H54 (cell line): ENCODE results near the gene SPARC.
"Not testable (repeated sequence)": the region's sequence is repeated elsewhere in the genome, so short reads cannot be mapped to it uniquely, and the experiment has no call there.

Source experiments
- DNase-seq: peaks from one replicate; pipeline ENCODE4 v3.0.0; 2011; ENCODE audit warnings: low spot score, mixed read lengths; ENCODE audit not compliant: insufficient read length
- FAIRE-seq: peaks from 3 replicates; lab custom pipeline; 2011; peaks lifted over from hg19 to GRCh38; lab: Jason Lieb, UNC
- POLR2A ChIP-seq: IDR thresholded peaks from 2 replicates; pipeline ENCODE4 v1.6.1; 2011; ENCODE audit warnings: low read depth, mild to moderate bottlenecking, low read length

The SPARC gene, protein sequence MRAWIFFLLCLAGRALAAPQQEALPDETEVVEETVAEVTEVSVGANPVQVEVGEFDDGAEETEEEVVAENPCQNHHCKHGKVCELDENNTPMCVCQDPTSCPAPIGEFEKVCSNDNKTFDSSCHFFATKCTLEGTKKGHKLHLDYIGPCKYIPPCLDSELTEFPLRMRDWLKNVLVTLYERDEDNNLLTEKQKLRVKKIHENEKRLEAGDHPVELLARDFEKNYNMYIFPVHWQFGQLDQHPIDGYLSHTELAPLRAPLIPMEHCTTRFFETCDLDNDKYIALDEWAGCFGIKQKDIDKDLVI

DNA sequence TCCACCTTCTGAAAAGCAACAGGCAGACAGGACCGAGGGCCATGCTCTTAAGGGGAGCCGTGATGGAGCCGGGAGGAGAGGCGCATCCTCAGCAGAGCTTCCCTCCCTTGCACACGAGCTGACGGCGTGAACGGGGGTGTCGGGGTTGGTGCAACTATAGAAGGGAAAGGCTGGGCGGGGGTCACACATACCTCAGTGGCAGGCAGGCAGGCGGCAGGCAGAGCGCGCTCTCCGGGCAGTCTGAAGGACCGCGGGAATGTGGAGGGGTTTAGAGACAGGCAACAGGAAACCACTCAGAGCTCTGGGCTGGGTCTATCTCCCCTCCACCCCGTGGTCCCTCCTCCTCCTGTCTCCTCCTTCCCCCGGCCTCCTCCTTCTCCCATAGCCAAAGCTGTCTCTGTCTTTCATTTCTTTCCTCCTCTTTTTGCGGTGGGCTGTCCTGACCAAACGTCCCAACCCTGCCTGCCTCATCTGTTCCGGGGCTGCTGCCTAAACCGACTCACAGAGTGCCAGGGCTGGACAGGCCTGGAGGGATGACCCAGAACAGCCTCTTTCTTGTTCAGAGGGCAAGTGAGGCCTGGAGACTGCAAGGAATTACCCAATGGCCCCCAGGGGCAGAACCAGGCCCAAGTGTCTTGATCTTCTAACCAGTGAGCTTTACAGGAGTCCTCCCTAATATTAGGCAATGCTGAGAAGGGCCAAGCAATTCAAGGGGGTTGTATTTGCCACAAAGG is at the start of gene SPARC:
SPARC (minus strand) TSS at position 242 of the 734 bp plus-strand sequence. CDS start 10,727 bp downstream, outside the sequence.
- TF ChIP-seq POLR2A, result peak; percentile 100
- FAIRE-seq (peak; percentile 33), DNase-seq (peak; percentile 68)

DNA sequence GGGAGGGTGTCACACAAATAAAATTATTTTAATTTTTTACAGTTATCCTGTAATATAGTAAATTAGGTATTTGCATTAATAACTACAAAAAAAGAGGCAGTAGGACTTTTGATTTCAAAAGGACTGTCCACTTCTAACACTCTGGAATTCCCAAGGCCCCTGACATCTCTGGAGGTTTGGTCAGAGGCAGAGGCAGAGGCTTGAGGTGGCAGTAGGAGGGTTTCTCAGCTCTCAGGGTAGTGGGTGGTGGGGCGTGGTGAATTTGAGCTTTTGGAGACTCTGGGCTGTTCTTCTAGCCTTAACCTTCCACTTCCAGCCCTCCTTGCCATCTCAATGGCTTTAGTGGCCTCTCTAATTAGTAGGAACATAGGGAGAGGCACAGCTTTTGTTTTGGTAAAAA is 48.9 kb upstream of the SPARC start:
- FAIRE-seq, result no peak
- TF ChIP-seq POLR2A, result no peak

DNA sequence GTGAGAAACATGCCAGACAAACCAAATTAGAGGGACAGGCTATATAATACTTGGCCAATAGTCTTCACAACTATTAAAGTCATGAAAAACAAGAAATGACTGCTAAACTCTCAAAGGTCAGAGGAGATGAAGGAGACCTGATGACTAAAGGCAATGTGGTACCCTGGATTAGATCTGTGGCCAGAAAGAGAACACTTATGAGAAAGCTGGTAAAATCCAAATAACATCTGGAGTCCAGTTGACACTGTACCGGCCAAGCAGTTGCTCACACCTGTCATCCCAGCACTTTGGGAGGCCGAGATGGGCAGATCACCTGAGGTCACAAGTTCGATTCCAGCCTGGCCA is 47.3 kb upstream of the SPARC start:
- DNase-seq (no peak), FAIRE-seq (no peak)
- TF ChIP-seq POLR2A, result no peak

More for the DNA sequence above, 48.9 kb upstream of the SPARC start:
- no peak for DNase-seq

DNA sequence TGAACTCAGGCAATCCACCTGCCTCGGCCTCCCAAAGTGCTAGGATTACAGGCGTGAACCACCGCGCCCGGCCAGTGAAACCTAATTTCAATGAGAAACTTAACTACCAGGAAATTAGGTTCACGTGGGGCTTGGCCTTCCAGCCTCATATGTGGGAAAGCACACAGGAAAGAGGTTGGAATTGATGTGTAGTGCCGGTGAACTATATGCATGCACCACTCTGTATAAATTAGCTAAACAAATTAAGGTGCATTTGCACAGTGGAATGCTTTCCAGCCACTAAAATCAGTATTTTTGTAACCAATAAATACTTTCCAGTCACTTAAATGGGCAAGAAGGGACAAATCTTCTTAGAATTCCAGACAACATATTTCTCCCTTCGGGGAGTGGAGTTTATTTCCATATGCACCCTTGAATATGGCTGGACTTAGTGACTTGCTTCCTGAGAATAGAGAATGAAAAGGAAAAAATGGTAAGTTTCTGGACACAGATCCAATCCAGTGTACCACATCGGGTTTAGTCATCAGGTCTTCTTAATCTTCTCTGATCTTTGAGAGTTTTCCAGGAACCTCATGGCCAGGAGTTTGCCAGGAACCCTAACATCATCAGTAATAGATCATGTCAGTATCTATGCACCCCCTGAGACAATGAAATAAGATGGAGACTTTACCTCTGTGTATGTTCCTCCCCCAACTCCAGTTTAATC is 46.8 kb upstream of the SPARC start:
- no peak for DNase-seq
- no peak for FAIRE-seq
- TF ChIP-seq POLR2A, result no peak

DNA sequence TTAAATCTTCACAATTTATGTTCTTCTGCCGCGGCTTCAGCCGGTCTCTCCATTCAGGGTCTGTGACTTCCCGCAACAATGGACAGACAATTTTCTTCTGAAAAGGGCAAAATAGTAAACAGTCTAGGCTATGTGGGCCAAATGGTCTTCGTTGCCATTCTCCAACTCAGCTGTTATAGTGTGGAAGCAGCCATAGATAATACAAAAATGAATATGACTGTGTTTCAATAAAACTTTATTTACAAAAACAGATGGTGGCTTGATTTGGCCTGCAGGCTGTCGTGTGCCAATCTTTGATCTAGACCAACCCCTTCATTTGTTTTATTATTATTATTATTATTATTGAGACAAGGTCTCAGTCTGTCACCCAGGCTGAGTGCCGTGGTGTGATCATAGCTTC is 43.7 kb upstream of the SPARC start:
- no peak for FAIRE-seq
- no peak for TF ChIP-seq POLR2A

DNA sequence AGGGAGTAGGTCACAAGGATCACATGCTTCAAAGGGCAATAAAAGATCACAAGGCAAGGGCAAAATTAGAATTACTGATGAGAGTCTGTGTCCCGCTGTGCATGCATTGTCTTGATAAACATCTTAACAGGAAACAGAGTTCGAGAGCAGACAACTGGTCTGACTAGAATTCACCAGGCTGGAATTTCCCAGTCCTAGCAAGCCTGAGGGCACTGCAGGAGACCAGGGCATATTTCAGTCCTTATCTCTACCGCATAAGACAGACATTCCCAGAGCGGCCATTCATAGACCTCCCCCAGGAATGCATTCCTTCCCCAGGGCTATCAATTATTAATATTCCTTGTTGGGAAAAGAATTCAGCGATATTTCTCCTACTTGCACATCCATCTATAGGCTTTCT is 42.9 kb upstream of the SPARC start:
- not testable (repeated sequence) for FAIRE-seq, DNase-seq

More for the DNA sequence above, 43.7 kb upstream of the SPARC start:
- no peak for DNase-seq

DNA sequence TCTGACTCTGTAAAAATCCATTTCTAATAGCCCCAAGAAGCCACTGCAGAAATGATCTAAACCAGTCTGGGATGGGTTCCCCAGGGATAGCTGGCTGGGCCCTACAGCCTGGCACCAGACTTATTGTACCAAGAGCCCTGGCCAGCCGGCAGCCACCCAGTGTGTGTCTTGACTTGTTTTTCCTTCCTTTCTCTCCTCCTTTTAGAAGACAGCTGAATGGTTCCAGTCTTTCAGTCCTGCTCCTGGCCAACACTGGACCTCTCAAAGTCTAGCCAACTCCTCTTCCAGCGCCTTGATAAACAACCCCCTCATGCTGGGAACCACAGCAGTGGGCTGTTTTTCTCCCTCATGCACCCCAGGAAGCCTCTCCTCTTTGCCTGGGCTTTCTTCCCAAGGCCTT is 37.6 kb upstream of the SPARC start:
- no peak for TF ChIP-seq POLR2A
- DNase-seq (no peak), FAIRE-seq (no peak)

DNA sequence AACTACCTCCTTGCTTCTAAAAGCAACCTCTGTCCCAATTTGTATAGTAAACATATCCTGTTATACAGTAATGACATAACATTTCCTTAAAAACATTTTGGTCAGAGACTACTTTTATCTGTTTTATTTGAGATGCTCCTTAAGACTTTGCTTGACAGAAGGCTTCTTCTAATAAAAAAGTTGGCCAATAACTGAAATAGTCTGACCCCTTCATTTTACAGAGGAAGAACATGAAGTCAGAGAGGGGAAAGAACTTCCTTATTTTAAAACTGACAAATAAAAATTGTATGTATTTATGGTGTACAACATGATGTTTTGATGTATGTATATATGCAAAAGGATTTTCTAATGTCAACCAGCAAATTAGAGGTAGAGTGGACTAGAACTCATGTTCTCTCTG is 35.8 kb upstream of the SPARC start:
- FAIRE-seq (no peak), DNase-seq (no peak)
- TF ChIP-seq POLR2A, result no peak

DNA sequence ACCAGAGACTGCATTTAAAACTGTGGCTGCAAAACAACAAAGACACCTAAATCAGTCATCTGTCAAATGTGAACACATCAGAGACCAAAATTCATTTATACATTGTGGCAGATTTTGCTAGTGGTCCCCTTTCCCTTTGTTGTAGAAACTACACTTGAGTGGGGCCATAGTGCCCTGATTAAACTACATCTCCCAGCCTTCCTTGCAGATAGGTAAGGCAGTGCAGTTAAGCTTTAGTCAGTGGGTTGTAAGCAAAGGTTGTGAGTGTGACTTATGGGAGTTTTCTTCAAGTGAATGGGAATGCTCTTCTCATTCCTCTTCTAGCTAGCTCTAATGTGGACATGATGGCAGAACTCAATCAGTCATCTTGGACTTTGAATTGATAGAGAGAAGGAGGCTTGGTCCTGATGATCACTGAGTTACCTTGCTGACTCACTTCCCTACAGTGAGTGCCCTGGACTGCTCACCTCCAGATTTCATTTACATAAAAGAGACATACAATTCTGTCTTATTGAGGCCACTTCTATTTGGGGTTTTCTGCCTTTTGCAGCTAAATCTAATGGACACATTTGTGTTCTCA is 35.2 kb upstream of the SPARC start:
- DNase-seq (no peak), FAIRE-seq (no peak)
- no peak for TF ChIP-seq POLR2A

DNA sequence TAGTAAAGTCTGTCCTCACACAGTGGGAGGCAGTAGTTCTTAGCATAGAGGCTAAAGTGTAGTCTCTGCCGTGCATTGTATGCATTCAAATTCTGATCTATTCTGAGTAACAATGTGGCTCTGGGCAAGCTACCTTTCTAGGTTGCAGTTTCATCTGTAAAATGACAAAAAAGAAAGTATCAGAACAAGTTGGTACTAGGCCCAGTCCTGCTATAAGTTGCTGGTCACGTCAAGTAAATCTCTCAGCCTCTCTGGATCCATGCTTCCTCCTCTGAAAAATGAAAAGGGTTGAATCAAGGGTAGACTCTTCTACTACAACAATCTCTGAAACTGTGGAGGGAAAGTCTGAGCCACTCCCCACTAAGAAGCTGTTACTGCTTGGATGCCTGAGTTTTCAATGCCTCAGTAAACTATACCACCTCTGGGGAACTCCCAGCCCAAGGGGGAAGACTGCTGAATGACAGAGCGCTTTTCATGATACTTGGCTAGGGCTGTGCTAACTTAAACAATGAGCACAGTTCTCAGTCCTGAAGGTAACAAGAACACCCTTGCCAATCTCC is 34.5 kb upstream of the SPARC start:
- FAIRE-seq, result no peak

DNA sequence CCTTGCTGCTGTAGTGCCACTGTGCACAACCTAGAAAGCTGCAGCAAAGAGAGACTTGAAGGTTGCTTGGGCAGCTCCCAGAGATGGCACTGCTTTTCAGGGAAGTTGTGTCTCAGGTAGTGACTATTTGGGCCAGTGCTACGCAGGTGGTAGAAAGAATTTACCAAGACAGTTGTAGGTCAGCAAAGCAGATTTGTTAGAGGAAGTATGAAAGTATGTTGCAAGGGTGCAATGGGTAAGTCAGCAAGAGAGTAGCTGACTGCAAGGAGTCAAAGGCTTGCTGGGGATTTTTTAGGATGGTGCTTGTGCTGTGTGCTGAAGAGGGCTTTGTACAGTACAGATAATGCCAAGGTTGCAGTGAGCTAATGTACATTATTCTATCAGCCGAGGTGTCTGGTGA is 33.5 kb upstream of the SPARC start:
- no peak for TF ChIP-seq POLR2A
- FAIRE-seq, result no peak
- DNase-seq, result no peak

More for the DNA sequence above, 34.5 kb upstream of the SPARC start:
- DNase-seq, result no peak
- TF ChIP-seq POLR2A, result no peak

DNA sequence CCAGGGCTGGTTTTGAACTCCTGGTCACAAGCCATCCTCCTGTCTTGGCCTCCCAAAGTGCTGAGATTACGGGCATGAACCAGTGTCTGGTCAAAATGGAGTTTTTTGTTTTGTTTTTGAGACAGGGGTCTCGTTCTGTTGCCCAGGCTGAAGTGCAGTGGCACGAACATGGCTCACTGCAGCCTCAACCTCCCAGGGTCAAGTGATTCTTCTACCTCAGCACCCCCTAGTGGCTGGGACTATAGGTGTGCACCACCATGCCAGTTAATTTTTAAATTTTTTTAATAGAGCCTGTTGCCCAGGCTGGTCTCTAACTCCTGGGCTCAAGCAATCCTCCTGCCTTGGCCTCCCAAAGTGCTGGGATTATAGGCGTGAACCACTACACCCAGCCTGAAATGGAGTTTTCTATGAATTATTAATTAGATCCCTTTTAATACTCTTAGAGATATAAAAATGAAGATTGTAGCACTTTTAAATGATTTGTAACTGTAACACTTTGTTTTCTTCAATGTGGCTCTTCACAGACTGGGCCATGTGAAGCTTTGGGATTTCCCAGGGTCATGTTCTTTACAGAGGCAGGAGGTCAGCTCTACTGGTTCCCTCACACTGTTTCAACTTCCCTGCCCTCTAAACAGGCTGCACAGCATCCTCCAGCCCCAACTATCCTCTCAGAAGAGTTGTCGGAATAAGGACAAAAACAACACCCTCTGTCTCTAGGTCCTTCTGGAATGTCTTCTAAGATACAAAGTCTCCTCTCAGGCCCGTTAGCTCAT is 32.7 kb upstream of the SPARC start:
- no peak for FAIRE-seq

DNA sequence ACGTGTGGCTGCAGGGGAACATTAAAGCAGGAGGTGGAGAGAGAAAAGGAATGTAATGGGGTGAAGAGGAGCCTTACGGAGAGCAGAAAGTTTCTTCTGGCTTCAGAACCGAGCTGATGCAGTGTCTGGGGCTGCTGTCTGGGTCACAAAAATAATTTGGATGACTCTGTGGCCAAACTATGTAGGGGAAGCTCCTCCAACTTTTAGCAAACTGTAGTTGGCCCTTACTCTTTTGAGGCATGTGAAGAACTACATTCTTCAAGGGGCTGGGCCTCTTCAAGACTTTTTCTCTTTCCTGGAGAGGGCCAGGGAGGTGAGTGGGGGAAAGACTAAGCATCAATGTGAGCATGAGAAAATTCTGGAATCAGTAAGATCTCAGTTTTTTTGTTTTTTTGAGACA is 31.9 kb upstream of the SPARC start:
- no peak for TF ChIP-seq POLR2A
- no peak for FAIRE-seq
- no peak for DNase-seq

More for the DNA sequence above, 32.7 kb upstream of the SPARC start:
- no peak for TF ChIP-seq POLR2A
- no peak for DNase-seq
